Ovary (tissue), 3 donors: ENCODE results near the gene SESTD1.

Source experiments
- CTCF ChIP-seq, 3 donors: fragments of 450-650 bp in 2 of 3; fragments of 200-600 bp in 1 of 3; IDR thresholded peaks; one replicate each; pipeline versions ENCODE4 v1.5.1 to v1.8.0; 2016 to 2022; ENCODE audit warnings: antibody characterized with exemption in 3 of 3, mild to moderate bottlenecking in 1 of 3
- EP300 ChIP-seq: sonication (generic); formaldehyde crosslinking; IDR thresholded peaks from one replicate; pipeline ENCODE4 v1.6.1; 2017; ENCODE audit warnings: antibody characterized with exemption
- donor health status: DM: no; HTN: no; CAD: no.

GRCh38 chr2:179239195-179239594, 25.4 kb downstream of the SESTD1 start:
- no peak for TF ChIP-seq CTCF (IDR thresholded peaks at IDR 0.05)
- no peak for TF ChIP-seq EP300
